Activated effector memory CD4-positive, alpha-beta T cell treated with anti-CD3 and anti-CD28 coated beads, Interleukin-2, amount 50 U/mL, for 16 hours (primary cell): ENCODE data around the gene STYK1.
"Not testable (repeated sequence)": the region's sequence is repeated elsewhere in the genome, so short reads cannot be mapped to it uniquely, and the experiment has no call there.

ENCODE experiments used
- DNase-seq: peaks from one replicate; pipeline ENCODE4 v3.0.0-alpha.2; 2020

The STYK1 gene

DNA sequence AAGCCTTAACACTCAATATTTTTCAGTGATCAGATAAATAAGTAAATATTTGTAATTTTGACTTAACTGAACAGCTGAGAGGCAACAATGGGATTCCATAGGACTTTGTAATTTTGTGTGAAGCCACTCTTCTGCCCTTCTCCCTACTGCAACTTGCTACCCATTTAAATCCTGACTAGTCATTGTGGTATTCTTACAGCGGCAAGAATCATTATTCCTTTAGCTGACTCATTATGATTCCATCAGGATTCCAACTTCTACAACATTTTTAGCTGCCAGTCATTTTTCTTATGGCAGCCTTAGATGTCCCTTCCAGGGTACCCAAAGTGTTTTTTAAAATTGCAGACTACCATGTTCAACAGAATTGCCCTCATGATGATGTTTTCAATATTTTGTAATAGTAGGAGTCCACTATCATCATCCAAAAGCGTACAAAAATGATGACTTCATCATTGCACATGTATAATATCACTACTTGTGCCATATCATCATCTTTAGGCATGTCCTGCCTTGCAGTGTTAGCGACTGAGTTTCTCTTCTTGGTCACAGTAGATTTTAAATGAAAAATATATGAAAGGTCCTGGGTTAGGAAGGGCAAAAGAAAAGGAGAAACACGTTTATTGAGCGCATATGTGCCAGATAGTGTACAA lies 55.4 kb downstream of the STYK1 start:
- no peak for DNase-seq

DNA sequence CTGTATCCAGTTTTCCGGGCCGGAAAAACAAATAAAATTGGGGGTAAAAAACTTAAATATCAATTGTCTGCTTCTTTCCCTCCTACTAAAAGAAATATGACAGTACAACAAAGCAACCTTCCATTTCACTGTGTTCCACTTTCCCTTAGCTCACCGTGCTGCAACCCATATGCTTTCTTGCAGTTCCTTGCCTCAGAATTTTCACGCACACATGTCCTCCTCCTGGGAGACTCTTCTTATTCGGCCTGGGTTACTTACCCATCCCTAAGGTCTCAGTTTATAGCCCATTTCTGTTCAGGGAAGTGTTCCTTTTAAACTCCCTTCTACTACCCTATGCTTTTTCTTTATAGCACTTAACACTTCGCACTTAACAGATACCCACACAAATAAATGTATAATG lies 56.0 kb downstream of the STYK1 start:
- no peak for DNase-seq

DNA sequence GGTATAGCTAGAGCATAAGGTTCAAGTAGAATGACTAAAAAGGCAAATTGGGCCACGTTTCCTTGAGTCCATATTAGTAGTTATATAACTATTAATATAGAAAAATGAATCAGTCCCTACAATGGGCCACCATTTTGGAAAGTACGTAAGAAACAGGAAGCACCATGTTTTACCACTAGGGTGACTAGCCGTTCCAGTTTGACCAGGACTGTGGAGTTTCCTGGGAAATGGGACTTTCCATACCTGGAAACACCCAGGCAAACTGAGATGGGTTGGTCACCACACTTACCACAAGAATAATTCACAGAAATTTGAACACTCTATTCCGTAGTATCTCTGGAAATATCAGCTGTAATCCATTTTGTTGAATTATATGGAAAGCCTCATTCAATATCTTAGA lies 58.3 kb downstream of the STYK1 start:
- DNase-seq = no peak

DNA sequence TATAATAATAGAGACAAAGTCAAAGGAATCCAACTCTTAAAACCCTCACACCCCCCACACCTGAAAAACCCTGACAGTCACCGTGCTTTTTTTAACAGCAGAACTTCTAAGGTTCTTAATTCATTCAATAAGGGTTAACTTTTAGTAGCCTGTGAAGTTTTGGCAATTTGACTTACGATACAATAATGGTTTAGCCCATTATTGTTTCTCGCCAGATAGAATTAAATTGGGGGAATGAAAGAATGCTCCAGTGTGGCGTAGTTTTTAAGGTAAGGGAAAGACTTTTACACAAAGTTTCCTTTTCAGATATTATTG lies 59.8 kb downstream of the STYK1 start:
- no peak for DNase-seq

DNA sequence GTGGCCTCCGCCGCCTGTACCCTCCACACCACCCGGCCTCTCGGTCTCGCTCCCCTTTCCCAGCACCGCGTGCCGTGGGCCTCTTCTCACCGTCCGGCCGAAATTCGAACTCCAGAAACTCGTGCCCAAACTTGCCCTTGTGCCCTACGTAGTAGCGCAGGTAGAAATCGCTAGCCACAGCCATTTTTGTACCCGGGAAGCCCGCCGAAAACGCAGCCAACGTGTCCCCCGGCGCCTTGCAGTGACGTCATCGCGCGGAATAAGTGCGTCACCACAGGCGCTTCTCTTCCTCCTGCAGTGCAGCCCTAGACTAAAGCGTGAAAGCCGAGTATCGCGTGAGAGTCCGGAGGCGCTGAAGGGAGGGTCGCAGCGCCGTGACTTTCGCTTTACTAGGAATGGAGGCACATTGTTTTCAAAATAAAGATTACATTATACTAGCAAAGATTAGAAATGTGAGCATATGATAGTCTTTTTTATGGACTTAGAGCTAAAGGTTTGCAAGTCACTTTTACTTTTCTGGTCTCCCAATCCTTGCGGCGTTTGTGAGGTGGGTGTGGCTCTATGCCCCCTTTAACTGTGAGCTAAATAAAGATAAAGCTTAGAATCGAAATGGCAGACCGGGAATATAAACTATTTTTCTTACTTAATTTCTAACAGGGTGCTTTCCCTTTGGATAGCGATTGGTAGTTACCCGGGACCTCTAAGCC lies 60.4 kb downstream of the STYK1 start, which contains the start of gene MAGOHB:
TSS of gene MAGOHB (minus strand) at position 261 of the 707 bp plus-strand sequence. CDS start at position 184, 77 bp downstream.
- DNase-seq = peak; percentile 99

DNA sequence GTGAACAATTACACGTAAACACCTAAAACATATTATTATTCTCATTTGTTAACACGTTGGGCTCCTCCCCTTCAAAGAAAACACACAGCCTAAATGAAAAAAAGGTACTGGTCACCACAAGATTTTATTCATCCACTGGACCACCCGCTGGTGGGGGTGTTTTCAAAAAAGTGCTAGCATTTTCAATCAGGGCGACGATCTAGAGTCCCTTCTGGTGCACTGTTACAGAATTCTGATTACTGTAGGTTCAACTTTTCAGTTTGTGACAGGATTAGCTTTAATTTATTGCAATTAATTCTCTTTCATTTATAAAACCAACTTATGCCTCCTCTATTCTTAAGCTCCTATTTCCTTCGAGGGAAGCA lies 60.9 kb downstream of the STYK1 start:
- DNase-seq = no peak

DNA sequence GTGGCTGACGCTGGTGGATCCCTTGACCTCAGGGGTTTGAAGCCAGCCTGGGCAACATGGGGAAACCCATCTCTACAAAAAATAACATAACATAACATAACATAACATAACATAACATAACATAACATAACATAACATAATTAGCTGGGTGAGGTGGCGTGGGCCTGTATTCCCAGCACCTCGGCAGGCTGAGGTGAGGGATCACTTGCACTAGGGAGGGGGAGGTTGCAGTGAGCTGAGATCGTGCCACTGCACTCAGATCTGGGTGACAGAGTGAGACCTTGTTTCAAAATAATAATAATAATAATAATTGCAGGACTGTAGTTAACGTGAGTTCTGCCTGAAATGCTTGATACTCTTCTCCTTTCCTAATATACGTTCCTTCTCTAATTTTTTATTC lies 61.7 kb downstream of the STYK1 start:
- DNase-seq = no peak

DNA sequence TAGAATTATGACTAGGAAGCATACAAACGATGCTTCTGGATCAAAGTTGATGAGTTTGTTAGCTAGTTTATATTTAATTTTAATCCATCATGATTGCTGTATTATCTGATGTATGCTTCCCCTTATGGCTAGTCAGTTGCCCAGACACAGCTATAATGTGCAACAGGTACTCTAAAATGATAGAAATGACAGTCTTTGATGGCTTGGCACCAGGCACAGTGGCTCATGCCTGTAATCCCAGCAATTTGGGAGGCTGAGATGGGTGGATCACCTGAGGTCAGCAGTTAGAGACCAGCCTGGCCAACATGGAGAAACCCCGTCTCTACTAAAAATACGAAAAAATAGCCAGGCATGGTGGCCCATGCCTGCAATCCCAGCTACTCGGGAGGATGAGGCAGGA lies 62.6 kb downstream of the STYK1 start:
- not testable (repeated sequence) for DNase-seq

DNA sequence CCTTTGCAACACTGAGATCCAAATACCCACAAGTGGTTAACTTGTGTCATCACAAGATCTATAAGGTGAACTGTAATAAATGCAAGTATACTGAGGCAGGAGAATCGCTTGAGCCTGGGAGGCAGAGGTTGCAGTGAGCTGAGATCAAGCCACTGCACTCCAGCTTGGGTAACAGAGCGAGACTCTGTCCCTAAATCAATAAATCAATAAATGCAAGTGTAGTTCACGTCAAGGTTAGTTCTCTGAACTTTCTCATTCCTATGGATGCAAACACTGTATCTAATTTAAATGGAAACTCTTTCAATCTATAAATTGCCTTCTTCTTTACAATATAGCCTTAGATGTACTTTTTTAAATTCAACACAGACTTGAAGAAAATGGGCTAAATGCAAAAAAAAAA lies 63.7 kb downstream of the STYK1 start:
- DNase-seq = no peak

DNA sequence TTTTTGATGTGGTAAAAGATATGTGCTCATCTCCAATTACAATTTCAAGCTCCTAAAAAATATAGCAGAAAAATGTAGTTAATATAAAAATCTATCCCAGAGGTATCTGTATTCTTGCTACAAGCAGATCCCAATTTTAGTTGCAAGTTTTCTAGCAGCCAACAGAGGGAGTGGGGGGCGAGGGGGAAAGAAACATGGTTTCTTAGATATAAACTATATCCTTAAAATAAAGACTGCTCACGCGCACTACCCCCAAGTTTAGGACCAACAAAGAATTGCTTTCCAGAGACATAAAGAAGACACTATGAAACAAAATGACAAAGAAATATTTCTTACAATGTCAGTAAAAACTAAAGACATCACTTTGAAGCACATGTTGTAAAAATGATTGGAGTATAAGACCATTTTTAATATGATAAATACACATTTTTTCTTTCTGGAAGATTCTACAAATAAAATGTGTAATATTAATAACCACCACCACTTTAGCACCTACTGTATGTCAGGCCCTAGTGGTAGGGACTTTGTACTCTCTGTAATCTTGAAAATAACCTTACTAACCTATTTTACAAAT lies 65.9 kb downstream of the STYK1 start:
- DNase-seq = no peak

DNA sequence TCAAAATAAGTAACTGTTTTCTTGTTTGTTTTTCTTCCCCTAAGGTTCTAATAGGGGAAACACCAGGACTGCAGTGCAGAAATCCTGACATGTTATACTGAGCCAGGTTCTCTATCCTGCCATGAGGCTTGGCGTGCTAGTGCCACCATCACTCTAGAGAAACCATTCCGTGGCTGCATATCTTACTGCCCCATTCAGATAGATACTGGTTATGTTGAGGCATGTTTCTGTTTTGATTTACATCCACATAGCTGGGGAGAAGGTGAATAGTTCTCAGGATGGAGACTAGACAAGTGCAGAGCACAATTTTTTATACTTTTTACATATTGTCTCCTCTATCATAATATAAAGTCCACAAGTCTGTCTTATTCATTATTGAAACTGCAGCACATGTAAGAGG lies 72.0 kb downstream of the STYK1 start:
- no peak for DNase-seq

DNA sequence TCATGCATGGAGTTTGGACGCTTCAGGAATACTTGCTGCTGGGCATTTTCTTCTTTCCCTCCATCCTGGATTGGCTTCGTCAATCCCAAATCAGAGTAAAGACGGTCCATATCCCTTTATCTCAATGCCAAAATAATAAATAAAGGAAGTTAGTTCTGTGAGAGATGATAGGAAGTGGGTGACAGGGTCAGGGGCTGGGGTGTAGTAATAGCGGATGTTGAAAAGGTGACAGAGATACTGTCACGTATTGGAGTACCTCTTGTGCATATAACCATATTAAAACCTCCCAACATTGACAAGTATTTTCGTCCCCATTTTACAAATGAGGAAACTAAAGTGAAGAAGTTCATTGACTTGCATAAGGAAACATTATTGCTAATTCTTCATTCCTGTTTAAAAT lies 72.9 kb downstream of the STYK1 start:
- DNase-seq = no peak

DNA sequence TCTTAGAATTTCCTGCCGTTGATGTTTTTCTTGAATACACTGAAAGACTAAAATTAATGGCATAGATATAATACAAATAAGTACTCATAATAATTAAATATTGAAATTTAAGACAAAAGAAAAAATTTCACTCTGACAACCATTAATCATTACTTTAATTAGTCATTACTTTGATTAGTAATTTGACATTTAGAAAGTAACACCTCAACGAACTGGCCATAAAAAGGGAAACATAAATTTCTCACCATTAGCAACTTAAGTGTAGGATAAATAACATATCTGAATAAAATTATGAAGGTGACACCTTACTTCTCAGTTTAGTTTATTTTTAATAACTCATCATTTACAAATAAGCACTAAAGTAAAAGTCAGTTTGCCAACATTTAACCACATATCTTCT lies 78.0 kb downstream of the STYK1 start:
- DNase-seq = no peak

DNA sequence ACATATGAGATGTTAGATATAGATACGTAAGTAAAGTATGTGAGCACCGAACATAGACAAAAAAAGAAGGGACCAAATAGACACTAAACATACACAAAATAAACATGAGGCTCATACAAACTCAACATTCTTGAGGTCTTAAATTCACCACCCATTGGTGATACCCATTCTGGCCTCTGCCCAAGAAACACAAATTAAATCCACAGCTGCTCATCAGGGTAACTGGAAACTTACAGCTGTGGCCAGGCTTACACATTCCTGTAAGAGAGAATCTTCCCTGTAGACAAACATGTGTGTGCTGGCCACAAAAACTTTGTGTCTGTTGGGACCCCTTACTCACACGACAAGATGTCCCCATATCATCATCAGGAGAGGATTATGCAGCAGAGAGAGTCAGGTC lies 82.9 kb downstream of the STYK1 start:
- DNase-seq = no peak

DNA sequence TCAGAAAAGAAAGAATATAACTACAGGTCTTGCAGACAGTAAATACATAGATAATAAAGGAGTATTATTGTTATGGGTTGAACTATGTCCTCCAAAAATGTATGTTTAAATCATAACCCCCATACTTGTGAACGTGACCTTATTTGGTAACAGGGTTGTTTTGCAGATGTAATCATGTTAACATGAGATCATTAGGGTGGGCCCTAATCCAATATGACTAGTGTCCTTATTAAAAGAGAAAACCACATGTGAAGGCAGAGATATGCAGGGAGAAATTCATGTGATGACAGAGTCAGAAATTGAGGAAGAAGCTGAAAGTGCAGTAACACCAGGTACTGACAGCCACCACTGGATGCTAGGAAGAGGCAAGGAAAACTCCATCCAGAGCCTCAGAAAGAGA lies 89.4 kb downstream of the STYK1 start:
- DNase-seq = no peak

DNA sequence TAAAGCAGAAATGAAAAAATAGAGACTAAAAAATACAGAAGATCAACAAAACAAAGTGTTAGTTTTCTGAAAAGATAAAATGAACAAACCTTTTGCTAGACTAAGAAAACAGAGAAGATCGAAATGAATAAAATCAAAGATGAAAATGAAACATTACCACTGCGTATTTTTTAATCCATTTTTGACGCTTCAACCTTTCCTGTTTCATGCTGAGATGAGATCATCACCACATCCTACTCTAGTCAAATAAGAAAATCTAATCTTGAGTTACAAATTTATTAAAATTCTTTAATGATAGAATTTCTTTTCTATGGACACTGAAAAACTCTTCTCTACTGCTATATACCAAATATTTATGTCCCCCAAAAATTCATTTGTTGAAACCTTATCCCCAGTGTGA lies 91.1 kb downstream of the STYK1 start:
- no peak for DNase-seq

DNA sequence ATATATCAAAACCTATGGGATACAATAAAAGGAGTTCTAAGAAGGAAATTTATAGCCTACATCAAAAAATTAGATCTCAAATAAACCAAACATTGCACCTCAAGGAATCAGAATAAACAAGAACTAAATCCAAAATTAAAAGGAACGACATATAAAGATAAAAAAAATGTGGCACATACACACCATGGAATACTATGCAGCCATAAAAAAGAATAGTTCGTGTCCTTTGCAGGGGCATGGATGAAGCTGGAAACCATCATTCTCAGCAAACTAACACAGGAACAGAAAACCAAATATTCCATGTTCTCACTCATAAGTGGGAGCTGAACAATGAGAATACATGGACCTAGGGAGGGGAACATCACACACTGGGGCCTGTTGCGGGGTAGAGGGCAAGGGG lies 91.7 kb downstream of the STYK1 start:
- DNase-seq = not testable (repeated sequence)

DNA sequence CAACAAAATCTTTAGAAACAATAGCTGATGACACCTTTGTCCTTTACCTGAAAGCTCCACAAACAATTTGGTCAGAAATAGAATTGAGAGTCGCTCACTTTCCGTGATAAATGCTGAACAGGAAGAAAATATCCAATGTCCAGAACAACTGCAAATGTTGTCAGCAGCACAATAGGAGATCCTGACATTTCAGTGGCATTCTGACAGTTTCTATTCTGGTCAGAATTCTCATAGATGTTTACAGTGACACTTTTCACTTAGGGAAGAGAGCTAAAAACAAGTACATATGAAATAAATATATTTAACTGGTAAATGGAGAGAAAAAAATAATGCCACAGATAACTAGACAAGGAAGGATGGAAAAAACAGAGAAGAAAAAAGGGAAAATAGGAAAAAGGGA lies 99.5 kb downstream of the STYK1 start:
- no peak for DNase-seq

DNA sequence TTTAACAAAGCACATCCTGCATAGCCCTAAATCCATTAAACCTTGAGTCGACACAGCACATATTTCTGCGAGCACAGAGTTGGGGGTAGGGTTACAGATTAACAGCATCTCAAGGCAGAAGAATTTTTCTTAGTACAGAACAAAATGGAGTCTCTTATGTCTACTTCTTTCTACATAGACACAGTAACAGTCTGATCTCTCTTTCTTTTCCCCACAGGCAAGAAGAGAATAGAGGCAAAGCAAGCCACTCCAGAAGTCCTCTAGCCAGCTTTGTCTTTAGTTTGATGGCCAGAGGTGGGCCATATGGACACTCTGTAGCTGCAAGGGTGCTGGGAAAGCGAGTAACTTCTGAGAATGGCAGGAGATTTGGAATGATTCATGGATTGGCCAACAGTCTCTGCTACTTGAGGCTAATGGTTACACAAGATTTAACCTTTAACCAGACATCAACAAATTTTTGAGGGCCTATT lies 101.8 kb downstream of the STYK1 start:
- DNase-seq = not testable (repeated sequence)

DNA sequence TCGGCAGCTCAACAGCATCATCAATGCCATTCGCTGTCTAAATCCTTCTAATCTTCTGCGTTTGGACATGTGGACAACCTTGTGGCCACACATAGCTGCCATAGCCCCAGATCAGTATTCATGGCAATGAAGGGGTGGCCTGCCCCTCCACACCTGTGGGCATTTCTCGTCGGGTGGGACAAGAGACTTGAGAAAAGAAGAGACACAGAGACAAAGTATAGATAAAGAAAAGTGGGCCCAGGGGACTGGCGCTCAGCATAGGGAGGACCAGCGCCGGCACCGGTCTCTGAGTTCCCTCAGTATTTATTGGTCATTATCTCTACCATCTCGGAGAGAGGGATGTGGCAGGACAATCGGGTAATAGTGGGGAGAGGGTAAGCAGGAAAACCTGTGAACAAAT lies 102.7 kb downstream of the STYK1 start:
- no peak for DNase-seq
